Measurements from ENCODE around the gene STMN1. TPM values are rescaled to one million over a fixed set of nuclear protein-coding genes. Genes with fewer than 3 reads are reported as not detected.

STMN1 gene
- total and polyA plus RNA-seq, 3 donors from 2014 or later, result 230 to 727 (median 393) TPM

DNA sequence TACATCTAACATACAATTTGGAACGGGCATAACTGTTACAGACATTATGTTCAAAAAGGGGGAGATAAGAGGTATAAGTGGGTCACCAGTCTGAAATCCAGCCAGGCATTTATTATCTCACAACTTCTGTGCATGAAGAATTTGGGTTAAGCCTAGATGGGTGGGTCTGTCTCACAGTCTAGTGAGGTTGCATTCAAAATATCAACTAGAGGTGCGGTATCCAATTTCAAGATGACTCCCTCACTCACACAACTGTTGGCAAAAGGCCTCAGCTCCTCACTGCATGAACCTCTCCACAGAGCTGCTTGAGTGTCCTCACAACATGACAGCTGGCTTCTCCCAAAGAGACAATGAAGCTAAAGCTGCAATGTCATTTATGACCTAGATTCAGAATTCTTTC is 51.7 kb downstream of the STMN1 start:
- intact Hi-C loops (cut with DNase I; ENCODE audit: low total_unique reads), result no loop called here
- 80 to 82% methylated on average over 2 of the region's 2 CpGs for WGBS, 2 donors
- Histone ChIP-seq H3K36me3 (ENCODE audit: low read depth, missing control alignments) (no peaks in the 10 kb centered on the region), H3K4me3 (no peak overlapping the region), H3K27ac (no peak overlapping the region), H3K9me3 (no peaks in the 10 kb centered on the region), H3K27me3 (no peaks in the 10 kb centered on the region), H3K4me1 (peaks cover 3% of the 10 kb centered on the region)
- DNase-seq, result no peak
- TF ChIP-seq POLR2A (IDR thresholded peaks at IDR 0.05) (no peak), CTCF (IDR thresholded peaks at IDR 0.05) (no peak)

Small RNA genes within 50 kb of the gene (microRNA-seq; reads per million reads assigned to microRNA genes)
- 0 to 5.5 reads per million in 2 donors for gene MIR3917 (ENCODE audit: borderline number of aligned reads in 2 of 2, borderline replicate concordance in 1 of 2)

Small RNA genes within 50 kb of the gene (small RNA-seq; reads per million reads assigned to genes)
- 0 reads per million in 2 donors for gene AL033528.1
- 0 reads per million in 2 donors for gene RF00019
- 0 reads per million in 2 donors for gene SNRPFP2

Other genes with a start within 250 kb of the STMN1 start
- 10 to 100 TPM; 17.2 to 29.8 TPM for gene SELENON, start 106.2 kb downstream of the STMN1 start, total RNA-seq
- 30.7 TPM for gene SELENON, start 106.2 kb downstream of the STMN1 start, polyA plus RNA-seq (ENCODE audit: insufficient read depth, low read depth, low replicate concordance)
- gene MTFR1L, start 86.5 kb downstream of the STMN1 start, total RNA-seq, result 100 to 1,000 TPM; 148 to 166 TPM
- gene MTFR1L, start 86.5 kb downstream of the STMN1 start, polyA plus RNA-seq (ENCODE audit: insufficient read depth, low read depth, low replicate concordance), result 253 TPM
- 10 to 100 TPM; 14.1 to 22.5 TPM for gene AUNIP, start 47.0 kb downstream of the STMN1 start, total RNA-seq
- gene AUNIP, start 47.0 kb downstream of the STMN1 start, polyA plus RNA-seq (ENCODE audit: insufficient read depth, low read depth, low replicate concordance), result 28.5 TPM
- gene PAQR7, start 30.7 kb downstream of the STMN1 start, total RNA-seq, result 10 to 100 TPM; 92.4 to 94.8 TPM
- 89.3 TPM for gene PAQR7, start 30.7 kb downstream of the STMN1 start, polyA plus RNA-seq (ENCODE audit: insufficient read depth, low read depth, low replicate concordance)
- gene PAFAH2, start 91.6 kb upstream of the STMN1 start, total RNA-seq, result 10 to 100 TPM; 14.5 to 24.1 TPM
- 18.9 TPM for gene PAFAH2, start 91.6 kb upstream of the STMN1 start, polyA plus RNA-seq (ENCODE audit: insufficient read depth, low read depth, low replicate concordance)
- 1 to 10 TPM; 1.3 to 2.8 TPM for gene EXTL1, start 115.4 kb upstream of the STMN1 start, total RNA-seq
- 1.3 TPM for gene EXTL1, start 115.4 kb upstream of the STMN1 start, polyA plus RNA-seq (ENCODE audit: insufficient read depth, low read depth, low replicate concordance)
- gene SLC30A2, start 139.7 kb upstream of the STMN1 start, total RNA-seq, result under 1 TPM; 0.24 to 0.87 TPM
- gene SLC30A2, start 139.7 kb upstream of the STMN1 start, polyA plus RNA-seq (ENCODE audit: insufficient read depth, low read depth, low replicate concordance), result 1.0 TPM
- gene TRIM63, start 161.2 kb upstream of the STMN1 start, total RNA-seq, result under 1 TPM; 0.50 to 0.71 TPM
- 1.2 TPM for gene TRIM63, start 161.2 kb upstream of the STMN1 start, polyA plus RNA-seq (ENCODE audit: insufficient read depth, low read depth, low replicate concordance)
- gene PDIK1L, start 205.4 kb upstream of the STMN1 start, total RNA-seq, result 10 to 100 TPM in 1 of 2 donors, 1 to 10 TPM in 1; 9.9 to 11.7 TPM
- gene PDIK1L, start 205.4 kb upstream of the STMN1 start, polyA plus RNA-seq (ENCODE audit: insufficient read depth, low read depth, low replicate concordance), result 7.0 TPM